Body of pancreas (tissue), 4 donors: ENCODE measurements around the gene NT5C2. TPM values are rescaled to one million over a fixed set of nuclear protein-coding genes. Genes with fewer than 3 reads are reported as not detected.

Experiments
- ATAC-seq: fragments of 150-250 bp; one replicate; pipeline ENCODE4 v1.9.1; 2016
- DNase-seq, 4 donors: peaks; one replicate each; pipeline ENCODE4 v3.0.0-alpha.2; 2019
- H3K27ac ChIP-seq, 4 donors: fragments of 200-600 bp; sonication (generic); 1 replicate in 3 of 4; 2 replicates in 1 of 4; pipeline versions ENCODE4 v1.5.1 to v1.6.1; 2016 to 2019; ENCODE audit warnings: mild to moderate bottlenecking in 1 of 4, mixed read lengths in 1 of 4, moderate library complexity in 1 of 4
- H3K27me3 ChIP-seq, 2 donors: fragments of 200-600 bp; sonication (generic); one replicate each; pipeline ENCODE4 v1.6.0; 2016; ENCODE audit warnings: mild to moderate bottlenecking in 1 of 2
- H3K36me3 ChIP-seq, 2 donors: fragments of 200-600 bp; sonication (generic); replicated peaks in 1 of 2; 2 replicates each; pipeline ENCODE4 v1.5.1; 2016; ENCODE audit warnings: low read depth in 2 of 2; ENCODE audit not compliant: insufficient read depth in 1 of 2
- H3K4me1 ChIP-seq: fragments of 200-600 bp; sonication (generic); one replicate; pipeline ENCODE4 v1.6.0; 2016
- H3K4me3 ChIP-seq, 2 donors: fragments of 200-600 bp; sonication (generic); 1 replicate in 1 of 2; 2 replicates in 1 of 2; pipeline ENCODE4 v1.5.1; 2016 to 2019
- H3K9me3 ChIP-seq, 3 donors: fragments of 200-600 bp; sonication (generic); 1 replicate in 2 of 3; 2 replicates in 1 of 3; pipeline ENCODE4 v1.5.1; 2016
- CTCF ChIP-seq, 7 experiments: fragments of 450-650 bp in 4 of 7; fragments of 200-600 bp in 3 of 7; sonication (generic) in 3 of 7; IDR thresholded peaks; one replicate each; pipeline ENCODE4 v1.5.1; 2016 to 2019; ENCODE audit warnings: antibody characterized with exemption in 7 of 7
- POLR2A ChIP-seq, 3 donors: fragments of 450-650 bp; IDR thresholded peaks; one replicate each; pipeline ENCODE4 v1.6.1; 2016; ENCODE audit warnings: antibody characterized with exemption in 3 of 3, mild to moderate bottlenecking in 2 of 3
- WGBS, 2 donors: methylation state at CpG; one replicate each; pipeline ENCODE4 v1.1.5; 2017; 5-methylcytosine and 5-hydroxymethylcytosine counted together
- intact Hi-C: fragments of 100-400 bp; cut with DNase I; formaldehyde crosslinking; loops from one replicate; pipeline ENCODE4 v1.15.1; 2023
- total RNA-seq, 2 donors: library from RNA; depleted of rRNA; stranded (reverse); fragments of >200 nt; gene quantifications; one replicate each; pipeline ENCODE4 v1.1.0, GENCODE V29; 2016

The NT5C2 gene
- total RNA-seq, 2 donors from 2014 or later: 32.0 to 43.1 TPM

- H3K27me3 ChIP-seq: no peaks in the 10 kb centered on the region
- H3K27ac ChIP-seq: peak overlapping the region in 1 of 4 donors; percentile 6
- no peaks in the 10 kb centered on the region for H3K9me3 ChIP-seq
- ATAC-seq (peak; percentile 68), DNase-seq (peak; percentile 29 to 63 (median 53))
- H3K4me1 ChIP-seq: no peaks in the 10 kb centered on the region
- 43 to 63% methylated on average over 20 of the region's 20 CpGs for WGBS, 2 donors
- H3K36me3 ChIP-seq: no peaks in the 10 kb centered on the region
- intact Hi-C loops: no loop called here
- H3K4me3 ChIP-seq: no peak overlapping the region
- TF ChIP-seq CTCF (IDR thresholded peaks at IDR 0.05): no peak
Observed at GRCh38 chr10:103053659-103054581, 139.2 kb downstream of the NT5C2 start.

- Histone ChIP-seq H3K36me3 (no peaks in the 10 kb centered on the region), H3K9me3 (no peaks in the 10 kb centered on the region), H3K4me1 (no peaks in the 10 kb centered on the region), H3K27me3 (no peaks in the 10 kb centered on the region), H3K4me3 (no peak overlapping the region), H3K27ac (no peak overlapping the region)
- intact Hi-C loops: no loop called here
- no peak for TF ChIP-seq CTCF (IDR thresholded peaks at IDR 0.05)
- TF ChIP-seq POLR2A (IDR thresholded peaks at IDR 0.05): no peak
- no peak for DNase-seq
- ATAC-seq: no peak
- 91 to 93% methylated on average over 6 of the region's 6 CpGs for WGBS, 2 donors
Observed at GRCh38 chr10:103049237-103049636, 143.8 kb downstream of the NT5C2 start.

GRCh38 chr10:103047381-103047780, 145.7 kb downstream of the NT5C2 start:
- ATAC-seq: no peak
- Histone ChIP-seq H3K4me1 (no peaks in the 10 kb centered on the region), H3K27ac (no peak overlapping the region), H3K4me3 (no peak overlapping the region), H3K27me3 (no peaks in the 10 kb centered on the region), H3K9me3 (no peaks in the 10 kb centered on the region), H3K36me3 (no peaks in the 10 kb centered on the region)
- WGBS, 2 donors: 90 to 92% methylated on average over 3 of the region's 3 CpGs
- intact Hi-C loops: no loop called here
- no peak for TF ChIP-seq CTCF (IDR thresholded peaks at IDR 0.05)
- no peak for TF ChIP-seq POLR2A (IDR thresholded peaks at IDR 0.05)
- DNase-seq: no peak

GRCh38 chr10:103045961-103046360, 147.1 kb downstream of the NT5C2 start:
- no peak for ATAC-seq
- Histone ChIP-seq H3K4me3 (no peak overlapping the region), H3K9me3 (no peaks in the 10 kb centered on the region), H3K36me3 (no peaks in the 10 kb centered on the region), H3K27ac (no peak overlapping the region), H3K27me3 (no peaks in the 10 kb centered on the region), H3K4me1 (no peaks in the 10 kb centered on the region)
- 90 to 91% methylated on average over 3 of the region's 3 CpGs for WGBS, 2 donors
- TF ChIP-seq CTCF (IDR thresholded peaks at IDR 0.05): no peak
- no peak for TF ChIP-seq POLR2A (IDR thresholded peaks at IDR 0.05)
- intact Hi-C loops: no loop called here
- no peak for DNase-seq
